HPDE6-E6E7 (cell line): ENCODE results near the gene NCAM2.
"Not testable (repeated sequence)": the region's sequence is repeated elsewhere in the genome, so short reads cannot be mapped to it uniquely, and the experiment has no call there.

ENCODE experiments used
- DNase-seq: peaks from one replicate; pipeline ENCODE4 v3.0.0; 2011; ENCODE audit warnings: missing footprints; ENCODE audit errors: extremely low spot score

Gene NCAM2

GRCh38 chr21:21103692-21104091 is 105.5 kb downstream of the NCAM2 start:
- DNase-seq: no peak

DNA sequence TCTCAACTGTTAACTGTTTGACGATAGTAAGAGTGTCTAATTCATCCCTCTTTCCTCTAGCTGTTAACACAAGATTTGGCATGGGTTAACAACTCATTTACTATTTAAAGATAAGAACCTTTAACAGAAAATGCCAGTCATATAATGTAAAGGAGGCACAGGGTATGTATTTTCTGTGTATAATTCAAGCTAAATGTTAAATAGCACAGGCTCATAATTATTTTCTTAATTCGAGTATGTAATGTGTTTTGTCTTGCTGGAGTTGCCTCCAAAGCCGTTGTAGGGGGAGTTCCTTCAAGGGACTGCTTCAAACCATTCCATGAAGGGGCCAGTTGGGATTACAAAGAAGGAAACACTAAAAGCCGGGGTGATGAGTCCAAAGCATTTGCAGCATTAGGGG is 111.5 kb downstream of the NCAM2 start:
- no peak for DNase-seq

GRCh38 chr21:21111309-21111920 is 113.2 kb downstream of the NCAM2 start:
- no peak for DNase-seq

DNA sequence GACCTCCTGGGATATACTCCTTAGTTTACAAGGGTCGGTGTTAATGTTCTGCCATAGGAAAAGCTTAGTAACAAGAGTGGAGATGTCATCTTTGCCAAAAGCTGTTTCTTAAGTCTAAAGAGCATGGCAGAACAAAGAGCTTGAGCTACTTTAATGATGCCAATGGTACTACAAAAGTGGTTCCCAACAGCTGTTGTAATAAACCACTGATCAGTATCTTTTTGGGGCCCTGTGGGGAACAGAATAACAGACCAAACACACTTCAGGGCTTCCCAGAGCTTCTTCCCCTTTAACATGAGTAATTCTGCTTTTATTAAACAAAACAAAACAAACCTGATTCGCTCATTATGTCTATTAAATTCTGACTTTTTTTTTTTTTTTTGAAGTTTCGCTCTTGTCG is 116.3 kb downstream of the NCAM2 start:
- no peak for DNase-seq

DNA sequence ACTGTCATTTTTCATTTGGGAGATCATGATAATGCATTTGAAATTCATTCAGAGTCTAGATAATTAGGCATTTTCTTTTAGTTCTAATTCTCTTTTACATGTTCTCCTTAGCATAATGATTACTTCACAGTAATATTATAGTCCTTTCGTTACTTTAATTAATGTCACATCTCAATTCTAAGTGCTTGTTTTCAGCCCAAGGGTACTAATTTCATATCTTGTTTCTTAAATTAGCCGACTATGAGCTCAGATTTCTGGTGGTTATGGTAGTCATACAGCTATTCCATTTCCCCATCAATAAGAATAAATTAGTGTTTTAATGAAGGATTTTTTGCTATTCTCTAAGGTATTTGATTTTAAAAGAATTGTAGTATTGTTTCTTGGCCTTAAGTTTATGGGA is 120.9 kb downstream of the NCAM2 start:
- DNase-seq: no peak

GRCh38 chr21:21122680-21123079 is 124.5 kb downstream of the NCAM2 start:
- no peak for DNase-seq

GRCh38 chr21:21132390-21132789 is 134.2 kb downstream of the NCAM2 start:
- no peak for DNase-seq

DNA sequence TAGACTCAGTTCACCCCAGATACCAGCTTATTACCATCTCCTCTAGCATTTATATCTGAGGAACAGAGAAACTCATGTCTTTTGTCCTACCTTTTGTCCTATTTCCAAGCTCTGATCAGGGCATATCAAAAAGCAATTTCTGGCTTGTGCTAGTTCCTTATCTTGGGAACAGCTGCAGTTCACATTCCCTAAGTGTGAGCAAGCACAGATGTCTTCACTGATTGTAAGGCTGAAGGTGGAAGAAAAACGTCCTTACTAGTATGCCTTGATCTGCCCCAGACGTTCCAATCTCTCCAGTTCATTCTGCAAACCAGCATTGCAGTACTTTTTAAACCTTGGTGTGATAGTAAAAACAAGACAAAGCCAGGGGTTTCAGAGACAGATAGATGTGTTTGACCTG is 139.8 kb downstream of the NCAM2 start:
- DNase-seq: no peak

DNA sequence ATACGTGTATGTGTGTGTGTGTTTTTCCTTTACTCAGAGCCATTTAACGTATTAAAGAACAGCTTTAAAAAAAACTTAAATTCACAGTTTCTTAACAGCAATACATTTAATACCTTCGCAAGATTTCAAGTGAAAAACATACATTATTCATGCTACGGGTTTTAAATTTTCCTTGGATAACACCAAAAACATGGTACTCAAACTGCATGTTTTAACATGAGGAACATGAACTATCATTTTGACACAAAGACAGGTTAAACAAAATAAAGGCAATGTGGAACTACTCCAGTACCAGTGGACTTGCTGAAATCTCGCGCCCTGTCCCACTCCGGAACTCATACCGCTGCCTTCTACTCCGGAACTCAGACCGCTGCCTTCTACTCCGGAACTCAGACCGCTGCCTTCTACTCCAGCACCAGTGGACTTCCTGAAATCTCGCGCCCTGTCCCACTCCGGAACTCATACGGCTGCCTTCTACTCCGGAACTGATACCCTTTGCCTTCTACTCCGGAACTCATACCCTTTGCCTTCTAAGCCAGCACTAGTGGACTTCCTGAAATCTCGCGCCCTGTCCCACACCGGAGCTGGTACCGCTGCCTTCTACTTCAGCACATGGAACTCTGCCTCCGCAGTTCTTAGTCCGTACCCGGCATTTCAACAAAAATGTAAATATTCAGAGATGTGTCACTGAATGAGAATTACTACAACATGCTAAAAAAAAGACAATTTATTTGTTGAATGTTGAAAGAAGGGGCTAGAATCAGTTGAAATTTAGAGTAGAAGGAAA is 148.6 kb downstream of the NCAM2 start:
- no peak for DNase-seq

- DNase-seq: no peak
Measured at GRCh38 chr21:21147374-21147745, 149.2 kb downstream of the NCAM2 start.

DNA sequence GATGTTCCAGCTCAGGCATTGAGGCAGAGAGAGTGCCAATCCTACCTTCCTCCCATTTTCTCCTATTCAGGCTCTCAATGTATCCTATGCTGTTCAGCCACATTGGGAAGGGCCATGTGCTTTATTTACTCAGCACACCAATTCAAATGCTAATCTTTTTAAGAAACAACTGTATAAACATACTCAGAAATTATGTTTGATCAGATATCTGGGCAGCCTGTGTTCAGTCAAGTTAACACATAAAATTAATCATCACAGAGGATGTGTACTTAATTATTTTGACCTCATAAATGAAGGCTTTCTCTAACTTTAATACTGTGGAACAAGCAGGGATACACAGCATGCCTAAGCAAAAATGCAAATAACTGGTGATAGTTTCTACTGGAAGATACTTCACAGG is 149.8 kb downstream of the NCAM2 start:
- no peak for DNase-seq

DNA sequence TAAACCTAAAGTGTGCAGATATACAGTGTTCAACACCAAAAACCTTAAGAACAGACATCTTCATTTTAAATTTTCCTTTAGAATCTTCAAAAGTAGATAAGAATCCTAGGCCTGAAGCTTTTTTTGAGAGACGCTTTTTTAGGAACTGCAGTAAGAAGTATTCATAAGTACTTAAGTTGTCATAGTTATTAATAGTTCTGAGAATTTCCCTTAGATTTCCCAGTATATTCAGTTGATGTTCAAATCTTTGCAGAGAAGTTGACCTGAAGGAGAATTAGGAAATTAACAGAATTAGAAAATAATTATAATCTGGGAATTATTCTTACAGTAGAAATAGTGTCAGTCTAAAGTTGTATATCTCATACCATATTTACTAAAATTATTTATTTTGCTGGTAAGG is 150.3 kb downstream of the NCAM2 start:
- no peak for DNase-seq

DNA sequence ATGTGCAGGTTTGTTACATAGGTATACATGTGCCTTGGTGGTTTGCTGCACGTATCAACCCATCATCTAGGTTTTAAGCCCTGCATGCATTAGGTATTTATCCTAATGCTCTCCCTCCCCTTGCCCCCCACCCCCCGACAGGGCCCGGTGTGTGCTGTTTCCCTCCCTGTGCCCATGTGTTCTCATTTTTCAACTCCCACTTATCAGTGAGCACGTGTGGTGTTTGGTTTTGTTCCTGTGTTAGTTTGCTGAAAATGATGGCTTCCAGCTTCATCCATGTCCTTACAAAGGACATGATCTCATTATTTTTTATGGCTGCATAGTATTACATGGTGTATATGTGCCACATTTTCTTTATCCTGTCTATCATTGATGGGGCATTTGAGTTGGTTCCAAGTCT is 151.2 kb downstream of the NCAM2 start:
- DNase-seq: not testable (repeated sequence)

- DNase-seq: no peak
Measured at GRCh38 chr21:21151231-21151630, 153.0 kb downstream of the NCAM2 start.

DNA sequence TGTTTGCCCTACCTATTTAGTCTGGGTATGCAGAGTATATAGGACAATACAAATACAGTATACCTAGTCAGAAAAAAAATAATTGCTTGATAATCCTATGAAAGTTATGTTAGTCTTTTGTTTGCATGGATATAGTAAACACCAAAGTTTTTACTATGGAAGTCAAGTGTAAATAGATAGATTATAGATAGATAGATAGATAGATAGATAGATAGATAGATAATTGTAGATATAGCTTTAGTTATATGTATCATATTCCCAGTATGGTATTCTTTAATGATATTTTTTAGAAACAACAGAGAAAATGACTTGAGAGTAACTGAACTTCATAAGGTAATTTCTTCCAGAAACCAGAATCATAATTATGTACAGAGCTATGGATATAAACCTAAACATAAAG is 158.2 kb downstream of the NCAM2 start:
- no peak for DNase-seq

- no peak for DNase-seq
Measured at GRCh38 chr21:21156957-21157356, 158.7 kb downstream of the NCAM2 start.

DNA sequence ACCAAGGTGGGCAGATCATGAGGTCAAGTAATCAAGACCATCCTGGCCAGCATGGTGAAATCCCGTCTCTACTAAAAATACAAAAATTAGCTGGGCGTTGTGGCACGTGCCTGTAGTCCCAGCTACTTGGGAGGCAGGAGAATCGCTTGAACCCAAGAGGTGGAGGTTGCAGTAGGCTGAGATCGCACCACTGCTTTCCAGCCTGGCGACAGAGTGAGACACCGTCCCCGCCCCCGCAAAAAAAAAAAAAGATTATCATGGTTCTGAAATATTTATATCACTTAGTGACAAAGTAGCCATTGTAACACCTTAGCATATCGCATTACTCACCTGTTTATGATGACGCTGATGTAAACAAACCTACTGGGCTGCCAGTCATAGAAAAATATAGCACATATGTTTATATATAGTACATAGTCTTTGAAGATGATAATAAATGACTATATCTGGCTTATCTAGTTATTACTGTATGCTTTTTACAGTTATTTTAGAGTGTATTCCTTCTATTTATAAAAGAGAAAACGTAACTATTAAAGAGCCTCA is 160.2 kb downstream of the NCAM2 start:
- no peak for DNase-seq

DNA sequence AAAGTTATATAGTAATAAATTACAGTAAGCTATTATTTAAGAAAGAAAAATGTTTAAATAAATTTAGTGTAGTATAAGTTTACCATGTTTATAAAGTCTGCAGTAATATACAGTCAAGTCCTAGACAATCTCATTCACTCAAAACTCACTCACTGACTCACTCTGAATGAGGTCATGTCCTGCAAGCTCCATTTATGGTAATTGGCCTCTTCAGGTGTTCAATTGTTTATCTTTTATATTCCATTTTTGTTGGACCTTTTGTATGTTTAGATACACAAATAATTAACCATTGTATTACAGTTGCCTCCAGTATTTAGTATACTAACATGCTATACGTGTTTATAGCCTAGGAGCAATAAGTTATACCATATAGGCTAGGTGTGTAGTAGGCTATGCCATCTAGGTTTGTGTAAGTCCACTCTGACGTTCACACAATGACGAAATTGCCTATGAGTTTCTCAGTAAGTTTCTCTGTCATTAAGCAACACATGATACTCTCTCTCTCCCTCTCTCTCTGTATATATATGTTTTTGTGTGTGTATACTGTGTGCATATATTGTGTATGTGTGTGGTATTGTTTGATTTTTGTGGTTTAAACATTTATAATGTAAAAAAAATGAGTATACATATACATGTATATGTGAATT is 161.2 kb downstream of the NCAM2 start:
- DNase-seq: no peak

DNA sequence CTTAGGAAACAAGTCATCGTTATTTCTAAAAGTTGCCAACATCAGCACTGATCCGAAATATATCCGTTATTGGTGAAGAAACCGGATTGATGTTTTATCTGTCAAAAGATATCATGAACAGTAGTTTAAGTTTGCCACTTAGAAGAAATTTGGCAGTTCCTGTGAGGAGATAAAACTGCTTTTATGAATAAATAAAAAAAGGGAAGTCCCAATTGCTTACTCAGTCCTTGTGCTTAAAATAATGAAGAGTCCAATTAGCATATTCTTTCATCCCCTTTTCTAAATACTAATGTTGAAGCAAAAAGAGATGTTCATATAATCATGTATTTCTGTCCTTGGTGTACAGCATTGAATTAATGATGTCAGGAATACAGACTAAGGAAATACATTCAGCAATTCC is 164.6 kb downstream of the NCAM2 start:
- DNase-seq: no peak

DNA sequence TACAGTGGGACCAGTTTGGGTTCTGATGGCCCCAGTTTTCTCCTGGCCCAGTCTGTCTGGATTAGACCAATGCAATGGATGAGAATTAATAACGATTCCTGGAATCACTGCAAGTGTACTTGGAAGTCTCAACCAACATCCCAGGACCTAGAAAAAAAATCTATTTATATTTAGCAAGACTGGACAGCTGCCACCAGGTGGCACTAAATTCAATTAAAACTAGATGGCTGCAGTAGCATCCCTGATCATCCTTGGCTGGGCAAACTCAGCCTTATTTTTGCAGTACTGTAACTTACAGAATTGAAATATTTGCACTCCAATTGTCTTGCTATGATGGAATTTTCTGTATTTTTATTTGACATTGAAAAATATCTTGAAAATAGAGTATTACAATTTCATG is 165.7 kb downstream of the NCAM2 start:
- peak; percentile 14 for DNase-seq

GRCh38 chr21:21165063-21165645 is 166.9 kb downstream of the NCAM2 start:
- DNase-seq: no peak

DNA sequence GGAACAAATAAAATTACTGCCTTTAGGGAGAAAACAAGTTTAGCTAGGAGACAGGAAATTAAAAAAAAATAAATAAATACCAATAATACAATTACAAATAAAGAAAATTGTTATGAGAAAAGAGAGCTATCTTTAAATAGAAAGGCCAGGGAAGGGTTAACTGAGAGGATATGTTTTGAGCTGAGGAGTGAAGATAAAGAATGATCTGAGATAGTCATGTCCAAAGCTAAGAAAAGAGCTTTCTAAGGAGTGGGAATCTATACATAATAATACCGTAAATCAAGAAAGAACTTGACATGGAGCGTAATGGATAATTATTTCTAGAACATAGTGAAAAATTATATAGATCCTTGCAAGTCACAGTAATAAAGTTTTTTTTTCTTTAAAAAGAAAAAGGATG is 176.5 kb downstream of the NCAM2 start:
- DNase-seq: no peak
